Psoas muscle (tissue), 8 donors: ENCODE data around the gene ABCF2. TPM values are rescaled to one million over a fixed set of nuclear protein-coding genes. Genes with fewer than 3 reads are reported as not detected.
A peak's percentile ranks its signal among the peaks of the same experiment; 100 is the strongest.

Experiments used
- ATAC-seq, 4 donors: fragments of 200-7000 bp; cut with Tn5 transposase; one replicate each; pipeline ENCODE4 v1.9.1; 2020; ENCODE audit warnings: moderate library complexity in 3 of 4, mild to moderate bottlenecking in 2 of 4
- DNase-seq, 2 donors: peaks; one replicate each; pipeline ENCODE4 v3.0.0-alpha.2; 2020
- H3K27ac ChIP-seq: fragments of 200-600 bp; one replicate; pipeline ENCODE4 v1.8.0; 2022
- H3K27me3 ChIP-seq, 3 donors: fragments of 200-600 bp in 1 of 3; one replicate each; pipeline versions ENCODE4 v1.6.1 to v1.8.0; 2013 to 2022; ENCODE audit warnings: low read length in 2 of 3, mild to moderate bottlenecking in 2 of 3, moderate library complexity in 1 of 3; ENCODE audit not compliant: insufficient read depth in 3 of 3
- H3K36me3 ChIP-seq, 2 donors: fragments of 200-600 bp in 1 of 2; one replicate each; pipeline versions ENCODE4 v1.6.1 to v1.8.0; 2013 to 2022; ENCODE audit warnings: low read depth in 1 of 2, mild to moderate bottlenecking in 1 of 2, moderate library complexity in 1 of 2; ENCODE audit not compliant: insufficient read depth in 1 of 2
- H3K4me1 ChIP-seq: fragments of 200-600 bp; one replicate; pipeline ENCODE4 v1.8.0; 2022
- H3K4me3 ChIP-seq: fragments of 200-600 bp; one replicate; pipeline ENCODE4 v1.8.0; 2022; ENCODE audit warnings: mild to moderate bottlenecking
- H3K9me3 ChIP-seq: fragments of 200-600 bp; one replicate; pipeline ENCODE4 v1.8.0; 2022
- CTCF ChIP-seq: fragments of 200-600 bp; IDR thresholded peaks from one replicate; pipeline ENCODE4 v1.8.0; 2022; ENCODE audit warnings: antibody characterized with exemption
- WGBS, 3 donors: extraction: QIAGEN DNeasy Blood & Tissue Kit; methylation state at CpG; one replicate each; pipeline versions ENCODE4 v1.1.6 to v1.1.7; 2013; 5-methylcytosine and 5-hydroxymethylcytosine counted together
- intact Hi-C, 2 donors: fragments of 100-400 bp; cut with DNase I; formaldehyde crosslinking; loops; one replicate each; pipeline versions ENCODE4 v1.11.0 to v1.14.2; 2022
- polyA plus RNA-seq, 3 donors: library from polyadenylated mRNA; stranded (reverse); fragments of 200-250 nt; gene quantifications; one replicate each; pipeline ENCODE4 v1.2.3, GENCODE V29; 2013
- total RNA-seq, 4 donors: library from RNA; stranded (reverse); fragmentation: NEBNext Ultra II Directional in 2 of 4; extraction: Animal tissue kit (Norgen Biotek cat#: 25700) in 2 of 4; gene quantifications; one replicate each; pipeline versions ENCODE4 v1.2.1 to v1.2.4, GENCODE V29; 2021 to 2023
- donor health status: healthy with polysubstance abuse.
- donor health status: DM: no; HTN: no; CAD: no; lungs with moderate emphysema.
- donor health status: Bipolar disorder and iron deficiency.
- donor health status: healthy.
- donor health status: DM: yes; HTN: yes; CAD: no.
- donor health status: DM: no; HTN: no; CAD: no.
- donor health status: DM: no; HTN: no; CAD: no.
- donor health status: DM: yes; HTN: yes; CAD: no.

Gene ABCF2
- total and polyA plus RNA-seq, 7 donors, result 35.7 to 94.0 (median 66.0) TPM

- Histone ChIP-seq H3K27me3 (no peaks in the 10 kb centered on the region), H3K36me3 (peaks cover 0 to 60% of the 10 kb centered on the region in 2 donors), H3K9me3 (no peaks in the 10 kb centered on the region), H3K27ac (no peak overlapping the region), H3K4me1 (peaks cover 46% of the 10 kb centered on the region), H3K4me3 (no peak overlapping the region)
- intact Hi-C loops, result loop anchor here (5.0 kb wide), 3 partner anchors 51 to 121 kb away; no protein-coding TSS in a partner anchor
- TF ChIP-seq CTCF, result no peak
- ATAC-seq (no peak), DNase-seq (no peak)
- WGBS, 3 donors, result 35 to 42% (median 36%) methylated on average over 2 of the region's 2 CpGs
These were observed 16.0 kb upstream of the ABCF2 start for GRCh38 chr7:151243045-151243349.

- Histone ChIP-seq H3K9me3 (no peaks in the 10 kb centered on the region), H3K36me3 (peaks cover 0 to 66% of the 10 kb centered on the region in 2 donors), H3K27me3 (no peaks in the 10 kb centered on the region), H3K4me1 (peaks cover 52% of the 10 kb centered on the region), H3K27ac (no peak overlapping the region), H3K4me3 (no peak overlapping the region)
- 64 to 74% (median 69%) methylated on average over 19 to 20 of the region's 20 CpGs for WGBS, 3 donors
- no peak for DNase-seq
- intact Hi-C loops, result loop anchor here (5.0 kb wide), 3 partner anchors 50 to 120 kb away; no protein-coding TSS in a partner anchor
- ATAC-seq, result no peak
- TF ChIP-seq CTCF, result no peak
These were observed 15.4 kb upstream of the ABCF2 start for GRCh38 chr7:151242159-151243044.

GRCh38 chr7:151241755-151242096 lies 14.7 kb upstream of the ABCF2 start:
- no peak for TF ChIP-seq CTCF
- Histone ChIP-seq H3K36me3 (peaks cover 0 to 73% of the 10 kb centered on the region in 2 donors), H3K27ac (peak overlapping the region; percentile 16), H3K4me3 (no peak overlapping the region), H3K4me1 (peaks cover 57% of the 10 kb centered on the region), H3K9me3 (no peaks in the 10 kb centered on the region), H3K27me3 (no peaks in the 10 kb centered on the region)
- intact Hi-C loops, result loop anchor here (5.0 kb wide), 3 partner anchors 49 to 119 kb away; no protein-coding TSS in a partner anchor
- ATAC-seq (no peak), DNase-seq (peak in 1 of 2 donors; percentile 39)
- 83 to 90% (median 86%) methylated on average over 9 of the region's 9 CpGs for WGBS, 3 donors

- DNase-seq, result no peak
These were observed 14.1 kb upstream of the ABCF2 start for GRCh38 chr7:151240942-151241754.

More at GRCh38 chr7:151240942-151241754, 14.1 kb upstream of the ABCF2 start:
- Histone ChIP-seq H3K4me3 (no peak overlapping the region), H3K9me3 (no peaks in the 10 kb centered on the region), H3K4me1 (peaks cover 51% of the 10 kb centered on the region), H3K27me3 (no peaks in the 10 kb centered on the region), H3K36me3 (peaks cover 0 to 79% of the 10 kb centered on the region in 2 donors), H3K27ac (peak overlapping the region; percentile 42)
- WGBS, 3 donors, result 74 to 85% (median 77%) methylated on average over 7 of the region's 7 CpGs
- no peak for TF ChIP-seq CTCF
- no peak for ATAC-seq
- intact Hi-C loops, result loop anchor here (5.0 kb wide), 3 partner anchors 49 to 119 kb away; no protein-coding TSS in a partner anchor
